ENCODE results near the gene MED25.

GRCh38 chr19:49790866-49791265 lies 27.2 kb upstream of the MED25 start:
- TF ChIP-seq CTCF (IDR thresholded peaks at IDR 0.05; ENCODE audit: insufficient read depth, low read length) (no peak), POLR2AphosphoS5 (IDR thresholded peaks at IDR 0.05; ENCODE audit: low read depth) (no peak), SPI1 (IDR thresholded peaks at IDR 0.05; ENCODE audit: borderline replicate concordance, low read depth) (no peak)
